Kidney epithelial cell (primary cell): ENCODE data around the gene HOOK2. TPM values are rescaled to one million over a fixed set of nuclear protein-coding genes. Genes with fewer than 3 reads are reported as not detected.

Source experiments
- DNase-seq: peaks from one replicate; pipeline ENCODE4 v3.0.0-alpha.2; 2010; ENCODE audit warnings: low read depth
- H3K27me3 ChIP-seq: 2 replicates; pipeline ENCODE4 v1.6.0; 2011; ENCODE audit warnings: low read length; ENCODE audit not compliant: control insufficient read depth, insufficient read depth
- H3K36me3 ChIP-seq: 2 replicates; pipeline ENCODE4 v1.5.1; 2011; ENCODE audit warnings: low read length; ENCODE audit not compliant: control insufficient read depth, insufficient read depth
- H3K4me3 ChIP-seq: 2 replicates; pipeline ENCODE4 v1.5.1; 2011; ENCODE audit warnings: low read depth, mild to moderate bottlenecking, control low read depth, low read length
- CTCF ChIP-seq: IDR thresholded peaks from 2 replicates; pipeline ENCODE4 v1.5.1; 2011; ENCODE audit warnings: mild to moderate bottlenecking, moderate library complexity, low read length, control low read depth, inconsistent platforms; ENCODE audit not compliant: insufficient read depth, poor library complexity, severe bottlenecking
- total RNA-seq: library from RNA; depleted of rRNA; stranded (reverse); fragments of >200 nt; gene quantifications from 2 replicates; pipeline ENCODE4 v1.2.3, GENCODE V29; 2015

Gene HOOK2
- total RNA-seq, 1 donor from 2014 or later: 44.1 TPM

- no peaks in the 10 kb centered on the region for H3K36me3 ChIP-seq
- TF ChIP-seq CTCF: no peak
- no peaks in the 10 kb centered on the region for H3K27me3 ChIP-seq
- no peak overlapping the region for H3K4me3 ChIP-seq
- no peak for DNase-seq
Observed at GRCh38 chr19:12778905-12779161, 3.5 kb upstream of the HOOK2 start.

GRCh38 chr19:12778017-12778904, 2.9 kb upstream of the HOOK2 start:
- Histone ChIP-seq H3K27me3 (no peaks in the 10 kb centered on the region), H3K36me3 (no peaks in the 10 kb centered on the region), H3K4me3 (peak overlapping the region; percentile 51)
- DNase-seq: no peak
- TF ChIP-seq CTCF: no peak

GRCh38 chr19:12777217-12778016, 2.1 kb upstream of the HOOK2 start:
- Histone ChIP-seq H3K4me3 (peak overlapping the region; percentile 51), H3K27me3 (no peaks in the 10 kb centered on the region), H3K36me3 (no peaks in the 10 kb centered on the region)
- DNase-seq: no peak
- peak; percentile 97 for TF ChIP-seq CTCF

- H3K36me3 ChIP-seq: no peaks in the 10 kb centered on the region
- TF ChIP-seq CTCF: peak; percentile 35
- no peak for DNase-seq
- H3K4me3 ChIP-seq: no peak overlapping the region
- H3K27me3 ChIP-seq: no peaks in the 10 kb centered on the region
Observed at GRCh38 chr19:12773571-12773970, 1.8 kb downstream of the HOOK2 start.

- Histone ChIP-seq H3K27me3 (no peaks in the 10 kb centered on the region), H3K36me3 (no peaks in the 10 kb centered on the region), H3K4me3 (no peak overlapping the region)
- DNase-seq: no peak
- no peak for TF ChIP-seq CTCF
Observed at GRCh38 chr19:12772323-12772722, 3.0 kb downstream of the HOOK2 start.
